HepG2 (cell line): ENCODE results near the gene ZNF132. TPM values are rescaled to one million over a fixed set of nuclear protein-coding genes. Genes with fewer than 3 reads are reported as not detected.

Source experiments
- CSRNP1 ChIP-seq: sonication (generic); formaldehyde crosslinking; IDR thresholded peaks from 2 replicates; pipeline ENCODE4 v1.8.1; 2023; ENCODE audit warnings: mild to moderate bottlenecking, missing genetic modification reagents
- CTCF ChIP-seq: sonication (generic); formaldehyde crosslinking; IDR thresholded peaks from 2 replicates; pipeline ENCODE4 v1.5.0; 2020; ENCODE audit warnings: mild to moderate bottlenecking, missing genetic modification reagents, moderate library complexity
- FOXO1 ChIP-seq: sonication (generic); formaldehyde crosslinking; IDR thresholded peaks from 2 replicates; pipeline ENCODE4 v1.4.0; 2020; ENCODE audit warnings: missing genetic modification reagents
- FOXP4 ChIP-seq: sonication (generic); formaldehyde crosslinking; IDR thresholded peaks from 2 replicates; pipeline ENCODE4 v1.4.0; 2020; ENCODE audit warnings: missing genetic modification reagents
- GPBP1L1 ChIP-seq: sonication (generic); formaldehyde crosslinking; IDR thresholded peaks from 2 replicates; pipeline ENCODE4 v1.5.0; 2020; ENCODE audit warnings: mild to moderate bottlenecking, missing genetic modification reagents
- HHEX ChIP-seq: IDR thresholded peaks from 2 replicates; pipeline ENCODE4 v1.6.1; 2016; ENCODE audit warnings: control low read depth
- HNF1B ChIP-seq: sonication (generic); formaldehyde crosslinking; IDR thresholded peaks from 2 replicates; pipeline ENCODE4 v1.5.1; 2020; ENCODE audit warnings: mild to moderate bottlenecking, moderate library complexity, missing genetic modification reagents
- HNF4G ChIP-seq, 2 experiments: sonication (generic) in 1 of 2; formaldehyde crosslinking in 1 of 2; IDR thresholded peaks; 2 replicates each; pipeline versions ENCODE4 v1.4.0 to v1.6.1; 2011 to 2020; ENCODE audit warnings: borderline replicate concordance in 2 of 2, low read depth in 2 of 2, mild to moderate bottlenecking in 2 of 2, low read length in 1 of 2, missing genetic modification reagents in 1 of 2, moderate library complexity in 1 of 2
- MED1 ChIP-seq: sonication (generic); formaldehyde crosslinking; IDR thresholded peaks from 2 replicates; pipeline ENCODE4 v1.4.0; 2020; ENCODE audit warnings: missing genetic modification reagents
- NFE2L2 ChIP-seq: fragments of 150-350 bp; IDR thresholded peaks from 2 replicates; pipeline ENCODE4 v1.6.1; 2014; ENCODE audit warnings: low read length
- NFRKB ChIP-seq: fragments of 450-650 bp; IDR thresholded peaks from 2 replicates; pipeline ENCODE4 v1.6.1; 2017
- RBM22 ChIP-seq: fragments of 200-400 bp; formaldehyde crosslinking; optimal IDR thresholded peaks from 2 replicates; pipeline ENCODE3; 2017; ENCODE audit warnings: mild to moderate bottlenecking, low read length, moderate library complexity
- RELA ChIP-seq: sonication (generic); formaldehyde crosslinking; IDR thresholded peaks from 2 replicates; pipeline ENCODE4 v1.4.0; 2020; ENCODE audit warnings: missing genetic modification reagents
- SIN3B ChIP-seq: fragments of 150-350 bp; IDR thresholded peaks from 2 replicates; pipeline ENCODE4 v1.6.1; 2014; ENCODE audit warnings: low read length
- TRIM24 ChIP-seq: sonication (generic); formaldehyde crosslinking; IDR thresholded peaks from 2 replicates; pipeline ENCODE4 v1.8.0; 2022; ENCODE audit warnings: mild to moderate bottlenecking, missing genetic modification reagents
- ZNF20 ChIP-seq: sonication (generic); formaldehyde crosslinking; IDR thresholded peaks from 2 replicates; pipeline ENCODE4 v1.4.0; 2020; ENCODE audit warnings: mild to moderate bottlenecking, moderate library complexity, missing genetic modification reagents
- ZNF275 ChIP-seq: sonication (generic); formaldehyde crosslinking; IDR thresholded peaks from 2 replicates; pipeline ENCODE4 v1.8.0; 2022; ENCODE audit warnings: missing genetic modification reagents, mild to moderate bottlenecking, inconsistent platforms, borderline replicate concordance
- ZNF598 ChIP-seq: sonication (generic); formaldehyde crosslinking; IDR thresholded peaks from 2 replicates; pipeline ENCODE4 v1.5.1; 2020; ENCODE audit warnings: mild to moderate bottlenecking, missing genetic modification reagents, borderline replicate concordance
- polyA plus RNA-seq, 8 experiments: library from polyadenylated mRNA; depleted of rRNA in 3 of 8; stranded (reverse) in 7 of 8; unstranded in 1 of 8; fragments of >200 nt; fragmentation: Illumina TruSeq in 4 of 8; extraction: Trizol in 4 of 8; gene quantifications; 2 replicates each; pipeline versions ENCODE4 v1.2.1 to v1.2.3, GENCODE V29; 2011 to 2016; ENCODE audit warnings: low read depth in 4 of 8, missing spikeins in 1 of 8, mixed read lengths in 1 of 8; ENCODE audit not compliant: insufficient read depth in 1 of 8
- total RNA-seq, 5 experiments: library from RNA; depleted of rRNA; stranded (reverse); fragments of >200 nt; fragmentation: Illumina TruSeq; extraction: Trizol; gene quantifications; 2 replicates each; pipeline ENCODE4 v1.2.3, GENCODE V29; 2016; ENCODE audit warnings: low read depth in 1 of 5

Gene ZNF132
- total and polyA plus RNA-seq, 2 of the 13 experiments (the other 11 are each of a cell fraction or from before 2014, with no cell fraction given) = not detected

- TF ChIP-seq GPBP1L1 (CRISPR knock-in tag) = no peak
- peak; percentile 62 for TF ChIP-seq CTCF (CRISPR knock-in tag)
- TF ChIP-seq NFRKB = no peak
- no peak for TF ChIP-seq RBM22
- TF ChIP-seq MED1 = peak; percentile 28; the same call in 1 of the 2 replicates
- no peak for TF ChIP-seq ZNF275 (CRISPR knock-in tag)
- TF ChIP-seq HNF4G (IDR thresholded peaks at IDR 0.05; ENCODE audit: borderline replicate concordance, low read depth, low read length) = no peak
- TF ChIP-seq HNF4G (CRISPR knock-in tag; IDR thresholded peaks at IDR 0.05; ENCODE audit: borderline replicate concordance, low read depth) = no peak
- no peak for TF ChIP-seq TRIM24 (CRISPR knock-in tag)
- no peak for TF ChIP-seq RELA (CRISPR knock-in tag)
- no peak for TF ChIP-seq FOXO1
- peak; percentile 41; the same call in 1 of the 2 replicates for TF ChIP-seq SIN3B
- TF ChIP-seq NFE2L2 = no peak
- TF ChIP-seq HHEX (CRISPR knock-in tag) = no peak
- no peak for TF ChIP-seq ZNF598 (CRISPR knock-in tag)
- TF ChIP-seq HNF1B (CRISPR knock-in tag) = peak; percentile 66; the same call in 1 of the 2 replicates
- no peak for TF ChIP-seq ZNF20
- no peak for TF ChIP-seq FOXP4
- no peak for TF ChIP-seq CSRNP1 (CRISPR knock-in tag)
These were observed 27.0 kb upstream of the ZNF132 start, which contains the start of gene ZNF324 (continued) for GRCh38 chr19:58466760-58467589.
